Parathyroid adenoma (tissue), 2 donors: ENCODE results near the gene CALHM1.
A peak's percentile ranks its signal among the peaks of the same experiment; 100 is the strongest.

Experiments used
- H2AFZ ChIP-seq: fragments of 300-600 bp; sonication (generic); one replicate; pipeline ENCODE4 v1.7.0; 2017; ENCODE audit warnings: antibody characterized with exemption, mild to moderate bottlenecking
- H3K27ac ChIP-seq: fragments of 300-600 bp; sonication (generic); one replicate; pipeline ENCODE4 v1.7.0; 2017
- H3K27me3 ChIP-seq: fragments of 300-600 bp; sonication (generic); one replicate; pipeline ENCODE4 v1.7.0; 2017; ENCODE audit warnings: low read length; ENCODE audit not compliant: control insufficient read depth, insufficient read depth
- H3K36me3 ChIP-seq: fragments of 300-600 bp; sonication (generic); one replicate; pipeline ENCODE4 v1.7.0; 2017; ENCODE audit warnings: low read length; ENCODE audit not compliant: control insufficient read depth, insufficient read depth
- H3K4me1 ChIP-seq: fragments of 300-600 bp; sonication (generic); one replicate; pipeline ENCODE4 v1.7.0; 2017; ENCODE audit warnings: control low read depth
- H3K4me2 ChIP-seq: fragments of 300-600 bp; sonication (generic); one replicate; pipeline ENCODE4 v1.7.0; 2017; ENCODE audit warnings: low read length
- H3K4me3 ChIP-seq: fragments of 300-600 bp; sonication (generic); one replicate; pipeline ENCODE4 v1.7.0; 2017; ENCODE audit warnings: low read depth, low read length
- H3K79me2 ChIP-seq: fragments of 300-600 bp; sonication (generic); one replicate; pipeline ENCODE4 v1.7.0; 2017; ENCODE audit warnings: control low read depth
- H3K9ac ChIP-seq: fragments of 300-600 bp; sonication (generic); one replicate; pipeline ENCODE4 v1.7.0; 2017; ENCODE audit warnings: mild to moderate bottlenecking
- H3K9me3 ChIP-seq: fragments of 300-600 bp; sonication (generic); one replicate; pipeline ENCODE4 v1.7.0; 2017; ENCODE audit warnings: low read length; ENCODE audit not compliant: control insufficient read depth
- TF ChIP-seq, protein P1 (sequence below): fragments of 300-600 bp; sonication (generic); IDR thresholded peaks from one replicate; pipeline ENCODE4 v1.7.0; 2017; ENCODE audit warnings: antibody characterized with exemption, mild to moderate bottlenecking
- donor health status: primary hyperparathyroidism.

The CALHM1 gene

DNA sequence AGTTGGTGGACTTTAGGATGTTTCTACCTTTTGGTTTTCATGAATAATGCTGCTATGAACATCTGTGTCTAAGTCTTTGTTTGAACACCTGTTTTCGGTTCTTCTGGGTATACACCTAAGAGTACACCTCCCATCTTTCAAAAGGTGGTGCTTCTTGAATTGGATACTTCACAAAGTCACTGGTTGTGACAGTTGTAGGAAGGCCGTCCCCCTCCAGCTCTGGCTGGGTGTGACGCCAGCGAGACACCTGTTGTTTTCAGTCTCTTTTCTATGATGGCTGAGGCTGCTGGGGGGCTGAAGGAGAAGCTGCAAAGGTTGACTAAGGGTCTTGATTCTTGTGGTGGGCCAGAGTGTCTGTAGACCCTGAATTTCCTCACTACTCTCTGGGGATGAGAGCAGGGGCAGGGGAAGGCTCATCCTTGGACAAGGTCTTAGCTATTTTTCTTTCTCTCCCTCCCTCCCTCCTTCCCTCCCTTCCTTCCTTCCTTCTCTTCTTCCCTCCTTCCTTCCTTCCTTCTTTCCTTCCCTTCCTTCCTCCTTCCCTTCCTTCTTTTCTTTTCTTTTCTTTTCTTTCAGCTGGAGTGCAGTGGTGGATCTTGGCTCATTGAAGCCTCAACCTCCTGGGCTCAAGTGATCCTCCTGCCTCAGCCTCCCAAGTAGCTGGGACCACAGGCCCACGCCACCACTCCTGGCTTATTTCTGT is 40.4 kb upstream of the CALHM1 start:
- H3K9ac ChIP-seq = no peak overlapping the region
- no peaks in the 10 kb centered on the region for H3K36me3 ChIP-seq
- no peaks in the 10 kb centered on the region for H3K27me3 ChIP-seq
- H3K4me3 ChIP-seq = no peak overlapping the region
- no peaks in the 10 kb centered on the region for H3K4me1 ChIP-seq
- no peak overlapping the region for H3K27ac ChIP-seq
- H3K4me2 ChIP-seq = no peak overlapping the region
- TF ChIP-seq, protein P1, sequence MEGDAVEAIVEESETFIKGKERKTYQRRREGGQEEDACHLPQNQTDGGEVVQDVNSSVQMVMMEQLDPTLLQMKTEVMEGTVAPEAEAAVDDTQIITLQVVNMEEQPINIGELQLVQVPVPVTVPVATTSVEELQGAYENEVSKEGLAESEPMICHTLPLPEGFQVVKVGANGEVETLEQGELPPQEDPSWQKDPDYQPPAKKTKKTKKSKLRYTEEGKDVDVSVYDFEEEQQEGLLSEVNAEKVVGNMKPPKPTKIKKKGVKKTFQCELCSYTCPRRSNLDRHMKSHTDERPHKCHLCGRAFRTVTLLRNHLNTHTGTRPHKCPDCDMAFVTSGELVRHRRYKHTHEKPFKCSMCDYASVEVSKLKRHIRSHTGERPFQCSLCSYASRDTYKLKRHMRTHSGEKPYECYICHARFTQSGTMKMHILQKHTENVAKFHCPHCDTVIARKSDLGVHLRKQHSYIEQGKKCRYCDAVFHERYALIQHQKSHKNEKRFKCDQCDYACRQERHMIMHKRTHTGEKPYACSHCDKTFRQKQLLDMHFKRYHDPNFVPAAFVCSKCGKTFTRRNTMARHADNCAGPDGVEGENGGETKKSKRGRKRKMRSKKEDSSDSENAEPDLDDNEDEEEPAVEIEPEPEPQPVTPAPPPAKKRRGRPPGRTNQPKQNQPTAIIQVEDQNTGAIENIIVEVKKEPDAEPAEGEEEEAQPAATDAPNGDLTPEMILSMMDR = no peak
- H3K79me2 ChIP-seq = no peaks in the 10 kb centered on the region
- H2AFZ ChIP-seq = no peak overlapping the region
- H3K9me3 ChIP-seq = no peaks in the 10 kb centered on the region

DNA sequence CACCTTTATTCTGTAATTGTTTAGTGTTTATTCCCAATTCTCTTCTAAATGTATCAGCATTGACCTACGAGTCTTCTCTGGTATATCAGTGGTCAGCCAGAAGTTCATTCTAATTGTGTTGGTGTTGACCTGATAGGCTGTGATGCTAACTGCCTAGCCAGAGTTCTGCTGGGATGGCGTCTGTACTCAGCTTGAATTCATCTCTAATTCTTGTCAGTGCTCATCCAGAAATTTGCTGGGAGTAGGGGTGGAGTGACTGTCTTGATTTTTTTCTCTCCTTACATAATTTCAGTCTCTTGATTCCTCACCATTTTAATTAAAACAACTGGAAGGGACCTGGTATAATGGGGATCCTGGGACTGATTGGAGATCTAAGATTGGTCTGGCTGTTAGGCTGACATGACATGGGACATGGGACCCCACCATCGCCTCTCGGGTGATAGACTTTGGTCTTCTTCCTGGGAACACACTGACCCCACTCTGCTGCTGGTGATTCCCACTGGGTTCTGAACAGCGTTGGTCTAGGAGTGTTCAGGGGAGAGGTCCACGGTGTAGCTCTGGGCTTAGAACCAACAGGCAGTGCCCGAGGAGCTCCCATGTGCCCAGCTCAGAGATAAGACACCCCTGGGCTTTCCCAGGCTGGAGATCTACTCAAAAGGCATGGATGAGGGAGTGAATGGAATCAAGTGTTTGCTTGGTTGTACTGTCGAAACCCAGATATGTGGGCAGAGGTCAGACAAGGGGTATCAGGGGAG is 38.6 kb upstream of the CALHM1 start:
- peaks cover 5% of the 10 kb centered on the region for H3K4me1 ChIP-seq
- no peak overlapping the region for H3K27ac ChIP-seq
- H3K9ac ChIP-seq = no peak overlapping the region
- no peak overlapping the region for H3K4me2 ChIP-seq
- no peak overlapping the region for H2AFZ ChIP-seq
- H3K27me3 ChIP-seq = no peaks in the 10 kb centered on the region
- H3K36me3 ChIP-seq = no peaks in the 10 kb centered on the region
- H3K9me3 ChIP-seq = no peaks in the 10 kb centered on the region
- H3K4me3 ChIP-seq = no peak overlapping the region
- H3K79me2 ChIP-seq = no peaks in the 10 kb centered on the region
- TF ChIP-seq, protein P1 = no peak

GRCh38 chr10:103495321-103495720 is 36.6 kb upstream of the CALHM1 start:
- H3K79me2 ChIP-seq = no peaks in the 10 kb centered on the region

DNA sequence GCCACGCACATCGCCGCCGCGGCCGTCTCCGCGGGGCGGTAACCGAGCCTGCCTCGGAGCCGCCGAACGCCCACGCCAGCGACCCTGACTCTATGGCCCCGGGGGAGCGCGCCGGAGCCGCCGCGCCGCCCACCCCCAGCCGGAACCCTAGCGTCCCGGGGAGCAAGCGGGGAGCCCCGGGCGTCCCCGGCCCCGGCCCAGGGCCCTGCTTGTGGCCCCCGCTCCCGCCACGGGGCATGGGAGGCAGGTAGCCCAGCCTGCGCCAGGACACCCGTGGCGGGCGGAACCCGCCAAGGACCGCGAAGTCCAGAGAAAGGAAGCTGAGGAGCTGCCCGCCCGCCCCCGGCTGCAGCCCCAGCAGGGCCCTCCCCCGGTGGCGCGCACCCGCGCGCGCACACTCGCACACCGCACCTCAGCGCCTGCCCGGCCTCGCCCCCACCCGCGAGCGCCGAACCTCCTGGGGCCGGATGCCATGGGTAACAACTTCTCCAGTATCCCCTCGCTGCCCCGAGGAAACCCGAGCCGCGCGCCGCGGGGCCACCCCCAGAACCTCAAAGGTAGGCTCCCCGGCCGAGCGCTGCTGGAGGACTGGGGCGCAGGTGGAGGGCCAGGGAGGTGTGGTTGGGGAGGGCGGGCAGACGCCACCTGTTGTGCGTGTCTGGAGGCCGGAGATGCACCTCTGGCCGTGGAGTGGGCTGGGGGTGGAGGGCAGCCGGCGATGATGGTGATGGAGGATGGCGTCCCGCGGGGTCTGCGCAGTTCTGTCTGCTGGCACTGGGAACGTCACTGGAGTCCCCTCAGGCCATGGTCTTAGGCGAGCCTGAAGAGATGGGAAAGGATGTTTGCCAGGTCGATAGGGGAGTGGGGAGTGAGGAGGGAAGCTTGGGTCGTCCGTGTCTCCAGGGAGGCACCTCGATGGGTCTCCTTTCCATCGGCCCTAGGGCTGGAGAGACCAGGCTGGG is 35.5 kb upstream of the CALHM1 start:
- H3K9ac ChIP-seq = peak overlapping the region; percentile 35
- H3K9me3 ChIP-seq = no peaks in the 10 kb centered on the region
- H3K36me3 ChIP-seq = no peaks in the 10 kb centered on the region
- H2AFZ ChIP-seq = peak overlapping the region; percentile 92
- H3K79me2 ChIP-seq = no peaks in the 10 kb centered on the region
- H3K4me2 ChIP-seq = peak overlapping the region; percentile 96
- H3K4me3 ChIP-seq = peak overlapping the region; percentile 59
- TF ChIP-seq, protein P1 = no peak
- H3K27me3 ChIP-seq = no peaks in the 10 kb centered on the region
- no peak overlapping the region for H3K27ac ChIP-seq
- H3K4me1 ChIP-seq = peaks cover 21% of the 10 kb centered on the region

More at GRCh38 chr10:103495321-103495720, 36.6 kb upstream of the CALHM1 start:
- no peak overlapping the region for H2AFZ ChIP-seq
- no peak overlapping the region for H3K4me2 ChIP-seq
- H3K9me3 ChIP-seq = no peaks in the 10 kb centered on the region
- H3K9ac ChIP-seq = no peak overlapping the region
- H3K4me3 ChIP-seq = no peak overlapping the region
- TF ChIP-seq, protein P1 = no peak
- H3K27me3 ChIP-seq = no peaks in the 10 kb centered on the region
- H3K4me1 ChIP-seq = peaks cover 21% of the 10 kb centered on the region
- H3K36me3 ChIP-seq = no peaks in the 10 kb centered on the region
- no peak overlapping the region for H3K27ac ChIP-seq
